ENCODE measurements around the gene VAMP4. TPM values are rescaled to one million over a fixed set of nuclear protein-coding genes. Genes with fewer than 3 reads are reported as not detected.
"Not testable (repeated sequence)": the region's sequence is repeated elsewhere in the genome, so short reads cannot be mapped to it uniquely, and the experiment has no call there.

The VAMP4 gene
- total RNA-seq, 2 experiments from 2014 or later: 9.7 to 11.6 TPM

GRCh38 chr1:171730052-171730451 lies 11.8 kb downstream of the VAMP4 start:
- Mint-ChIP-seq H3K27me3 (no peaks in the 10 kb centered on the region), H3K4me3 (no peak overlapping the region), H3K36me3 (ENCODE audit: low read depth) (peaks cover 39% of the 10 kb centered on the region), H3K27ac (no peak overlapping the region), H3K4me1 (peaks cover 12% of the 10 kb centered on the region), H3K9me3 (ENCODE audit: low read depth) (no peaks in the 10 kb centered on the region)
- ChIA-PET POLR2A (no interaction called here), CTCF (interaction anchor here (0.7 to 1.4 kb wide), 4 partner anchors 11 to 75 kb away, joined by 3 to 5 read pairs (median 4); no protein-coding TSS in a partner anchor)
- ATAC-seq: no peak
- intact Hi-C loops (cut with DNase I, micrococcal nuclease): no loop called here
- no peak for DNase-seq

DNA sequence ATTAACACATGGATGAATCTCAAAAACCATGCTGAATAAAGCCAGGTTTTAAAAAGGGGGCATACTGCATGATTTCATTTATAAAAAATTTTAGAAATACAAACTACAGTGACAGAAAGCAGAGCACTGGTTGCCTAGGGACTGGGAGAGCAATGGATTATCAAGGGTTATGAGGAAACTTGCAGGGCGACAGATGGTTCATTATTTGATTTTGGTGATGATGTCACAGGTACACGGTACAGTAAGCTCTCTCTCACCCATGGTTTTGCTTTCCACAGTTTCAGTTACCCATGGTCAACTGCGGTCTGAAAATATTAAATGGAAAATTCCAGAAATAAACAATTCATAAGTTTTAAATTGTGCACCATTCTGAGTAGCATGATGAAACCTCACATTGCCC lies 14.1 kb downstream of the VAMP4 start:
- no peak overlapping the region for H3K27ac Mint-ChIP-seq
- peaks cover 8% of the 10 kb centered on the region for H3K9me3 Mint-ChIP-seq (ENCODE audit: low read depth)
- no peaks in the 10 kb centered on the region for H3K27me3 Mint-ChIP-seq
- no peak overlapping the region for H3K4me3 Mint-ChIP-seq
- peaks cover 55% of the 10 kb centered on the region for H3K36me3 Mint-ChIP-seq (ENCODE audit: low read depth)
- CTCF ChIA-PET: interaction anchor here (1.0 kb wide), 1 partner anchor 12 kb away, joined by 5 read pairs; no protein-coding TSS in a partner anchor
- POLR2A ChIA-PET: no interaction called here
- ATAC-seq: no peak
- peaks cover 14% of the 10 kb centered on the region for H3K4me1 Mint-ChIP-seq
- intact Hi-C loops (cut with DNase I, micrococcal nuclease): no loop called here
- DNase-seq: no peak

DNA sequence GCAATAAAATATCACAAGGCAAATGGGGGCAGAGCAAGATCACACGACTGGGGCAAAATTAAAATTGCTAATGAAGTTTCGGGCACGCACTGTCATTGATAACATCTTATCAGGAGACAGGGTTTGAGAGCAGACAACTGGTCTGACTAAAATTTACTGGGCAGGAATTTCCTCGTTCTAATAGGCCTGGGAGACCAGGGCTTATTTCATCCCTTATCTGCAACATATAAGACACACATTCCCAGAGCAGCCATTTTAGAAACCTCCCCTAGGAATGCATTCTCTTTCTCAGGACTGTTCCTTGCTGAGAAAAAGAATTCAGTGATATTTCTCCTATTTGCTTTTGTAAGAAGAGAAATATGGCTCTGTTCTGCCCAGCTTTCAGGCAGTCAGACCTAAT lies 18.7 kb downstream of the VAMP4 start:
- intact Hi-C loops (cut with DNase I, micrococcal nuclease); DNase-seq; H3K4me1 Mint-ChIP-seq; POLR2A ChIA-PET; CTCF ChIA-PET; H3K27me3 Mint-ChIP-seq; H3K27ac Mint-ChIP-seq; H3K9me3 Mint-ChIP-seq (ENCODE audit: low read depth); H3K4me3 Mint-ChIP-seq; ATAC-seq: not testable (repeated sequence)
- peaks cover 53% of the 10 kb centered on the region for H3K36me3 Mint-ChIP-seq (ENCODE audit: low read depth)

DNA sequence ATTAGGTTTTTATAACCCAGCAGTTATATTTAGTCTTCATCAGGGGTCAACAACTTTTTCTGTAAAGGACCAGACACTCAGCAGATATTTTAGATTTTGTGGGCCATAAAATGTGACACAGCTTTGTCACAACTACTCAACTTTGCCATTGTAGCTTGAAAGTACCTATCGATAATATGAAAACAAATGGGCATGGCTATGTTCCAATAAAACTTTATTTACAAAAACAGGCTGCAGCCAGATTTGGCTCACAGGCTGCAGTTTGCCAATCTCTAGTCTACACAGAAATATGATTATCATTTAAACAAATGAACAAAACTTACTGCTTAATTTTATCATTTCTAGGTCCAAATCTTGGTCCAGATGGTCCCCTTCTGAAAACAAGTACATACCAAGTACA lies 23.0 kb downstream of the VAMP4 start:
- intact Hi-C loops (cut with DNase I, micrococcal nuclease): loop anchor here (10.0 kb wide), 2 partner anchors 64 to 266 kb away; partner anchors contain the start of gene MYOC (in 1 of the 2)
- no peak for DNase-seq
- H3K27me3 Mint-ChIP-seq: no peaks in the 10 kb centered on the region
- H3K4me1 Mint-ChIP-seq: peaks cover 3% of the 10 kb centered on the region
- no peak overlapping the region for H3K27ac Mint-ChIP-seq
- H3K9me3 Mint-ChIP-seq (ENCODE audit: low read depth): peaks cover 6% of the 10 kb centered on the region
- ATAC-seq: no peak
- no peak overlapping the region for H3K4me3 Mint-ChIP-seq
- ChIA-PET CTCF (interaction anchor here (3.7 kb wide), 1 partner anchor 73 kb away, joined by 13 read pairs; no protein-coding TSS in a partner anchor), POLR2A (no interaction called here)
- peaks cover 20% of the 10 kb centered on the region for H3K36me3 Mint-ChIP-seq (ENCODE audit: low read depth)

- peaks cover 14% of the 10 kb centered on the region for H3K36me3 Mint-ChIP-seq (ENCODE audit: low read depth)
- DNase-seq (no peak), ATAC-seq (no peak)
- no peak overlapping the region for H3K4me3 Mint-ChIP-seq
- no peak overlapping the region for H3K27ac Mint-ChIP-seq
- H3K4me1 Mint-ChIP-seq: peaks cover 3% of the 10 kb centered on the region
- no peaks in the 10 kb centered on the region for H3K27me3 Mint-ChIP-seq
- ChIA-PET POLR2A (no interaction called here), CTCF (interaction anchor here (0.8 to 3.7 kb wide), 2 partner anchors 73 to 267 kb away, joined by 3 to 13 read pairs; no protein-coding TSS in a partner anchor)
- peaks cover 4% of the 10 kb centered on the region for H3K9me3 Mint-ChIP-seq (ENCODE audit: low read depth)
- intact Hi-C loops (cut with DNase I, micrococcal nuclease): loop anchor here (10.0 kb wide), 2 partner anchors 63 to 267 kb away; partner anchors contain the start of gene MYOC (in 1 of the 2)
These were observed 23.6 kb downstream of the VAMP4 start for GRCh38 chr1:171718216-171718615.

GRCh38 chr1:171717062-171717718 lies 24.7 kb downstream of the VAMP4 start:
- H3K36me3 Mint-ChIP-seq (ENCODE audit: low read depth): peaks cover 3% of the 10 kb centered on the region
- H3K4me3 Mint-ChIP-seq: no peak overlapping the region
- intact Hi-C loops (cut with DNase I, micrococcal nuclease): loop anchor here (2.0 to 10.0 kb wide), 4 partner anchors 62 to 268 kb away; partner anchors contain the start of gene MYOC (in 1 of the 2)
- ATAC-seq: no peak
- CTCF ChIA-PET: interaction anchor here (0.7 to 2.2 kb wide), 4 partner anchors 60 to 302 kb away, joined by 3 to 17 read pairs (median 4); no protein-coding TSS in a partner anchor
- peaks cover 3% of the 10 kb centered on the region for H3K4me1 Mint-ChIP-seq
- H3K9me3 Mint-ChIP-seq (ENCODE audit: low read depth): no peaks in the 10 kb centered on the region
- no peak for DNase-seq
- no peaks in the 10 kb centered on the region for H3K27me3 Mint-ChIP-seq
- H3K27ac Mint-ChIP-seq: no peak overlapping the region
- POLR2A ChIA-PET: no interaction called here

- Mint-ChIP-seq H3K4me3 (no peak overlapping the region), H3K27me3 (no peaks in the 10 kb centered on the region), H3K36me3 (ENCODE audit: low read depth) (peaks cover 3% of the 10 kb centered on the region), H3K27ac (no peak overlapping the region), H3K9me3 (ENCODE audit: low read depth) (no peaks in the 10 kb centered on the region), H3K4me1 (peaks cover 3% of the 10 kb centered on the region)
- intact Hi-C loops (cut with DNase I, micrococcal nuclease): loop anchor here (2.0 to 10.0 kb wide), 4 partner anchors 62 to 268 kb away; partner anchors contain the start of gene MYOC (in 1 of the 2)
- ChIA-PET POLR2A (no interaction called here), CTCF (interaction anchor here (0.7 to 2.2 kb wide), 10 partner anchors 11 to 303 kb away, joined by 3 to 17 read pairs (median 4); no protein-coding TSS in a partner anchor)
- no peak for DNase-seq
- ATAC-seq: no peak
These were observed 25.2 kb downstream of the VAMP4 start for GRCh38 chr1:171716616-171717015.

- H3K4me1 Mint-ChIP-seq: peaks cover 3% of the 10 kb centered on the region
- CTCF ChIA-PET: interaction anchor here (0.7 to 2.2 kb wide), 14 partner anchors 12 to 470 kb away, joined by 3 to 17 read pairs (median 4); no protein-coding TSS in a partner anchor
- DNase-seq: no peak
- ATAC-seq: no peak
- no peaks in the 10 kb centered on the region for H3K27me3 Mint-ChIP-seq
- no peaks in the 10 kb centered on the region for H3K9me3 Mint-ChIP-seq (ENCODE audit: low read depth)
- no peak overlapping the region for H3K27ac Mint-ChIP-seq
- POLR2A ChIA-PET: interaction anchor here (0.5 kb wide), 1 partner anchor 265 kb away, joined by 3 read pairs; no protein-coding TSS in a partner anchor
- no peak overlapping the region for H3K4me3 Mint-ChIP-seq
- H3K36me3 Mint-ChIP-seq (ENCODE audit: low read depth): no peaks in the 10 kb centered on the region
- intact Hi-C loops (cut with DNase I, micrococcal nuclease): loop anchor here (2.0 to 10.0 kb wide), 4 partner anchors 61 to 269 kb away; partner anchors contain the start of gene MYOC (in 1 of the 2)
These were observed 26.0 kb downstream of the VAMP4 start for GRCh38 chr1:171715813-171716251.

DNA sequence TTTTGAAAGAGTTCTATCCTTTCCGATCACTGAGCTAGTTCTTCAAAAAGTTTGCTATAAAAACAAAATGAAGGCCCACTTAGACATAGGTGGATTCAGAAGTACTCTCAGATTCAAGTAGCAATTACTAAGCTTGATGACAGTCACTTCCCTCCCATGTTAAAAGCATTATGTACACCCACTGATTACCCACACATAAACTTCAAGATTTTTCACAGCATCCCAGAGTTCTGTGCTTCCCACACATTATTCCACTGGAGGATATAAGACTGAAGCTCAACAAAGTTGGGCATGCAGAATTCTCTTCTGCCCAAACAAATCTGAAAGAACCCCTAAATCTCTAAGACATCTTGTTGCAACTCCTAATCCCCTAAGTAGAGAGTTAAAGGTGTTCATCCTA lies 29.5 kb downstream of the VAMP4 start:
- no peak for DNase-seq
- ChIA-PET CTCF (interaction anchor here (0.6 to 1.8 kb wide), 3 partner anchors 55 to 93 kb away, joined by 3 to 12 read pairs (median 3); no protein-coding TSS in a partner anchor), POLR2A (no interaction called here)
- Mint-ChIP-seq H3K27me3 (no peaks in the 10 kb centered on the region), H3K27ac (no peak overlapping the region), H3K9me3 (ENCODE audit: low read depth) (no peaks in the 10 kb centered on the region), H3K36me3 (ENCODE audit: low read depth) (peaks cover 11% of the 10 kb centered on the region), H3K4me1 (no peaks in the 10 kb centered on the region), H3K4me3 (no peak overlapping the region)
- intact Hi-C loops (cut with DNase I, micrococcal nuclease): loop anchor here (10.0 kb wide), 2 partner anchors 58 to 272 kb away; partner anchors contain the start of gene MYOC (in 1 of the 2)
- no peak for ATAC-seq

DNA sequence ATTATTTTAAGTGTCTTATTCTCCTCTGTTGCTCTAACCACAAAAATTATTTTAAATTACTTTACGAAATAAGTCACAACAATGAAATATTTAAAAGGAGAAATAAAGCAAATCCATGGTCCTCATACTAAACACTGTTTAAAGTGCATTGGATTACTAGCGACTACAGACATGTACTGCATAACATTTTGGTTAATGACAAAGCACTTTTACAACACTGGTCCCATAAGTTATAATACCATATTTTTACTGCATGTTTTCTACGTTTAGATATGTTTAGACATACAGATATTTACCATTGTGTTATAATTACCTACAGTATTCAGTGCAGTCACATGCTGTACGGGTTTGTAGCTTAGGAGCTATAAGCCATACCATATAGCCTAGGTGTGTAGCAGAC lies 30.2 kb downstream of the VAMP4 start:
- Mint-ChIP-seq H3K9me3 (ENCODE audit: low read depth) (no peaks in the 10 kb centered on the region), H3K27ac (no peak overlapping the region), H3K36me3 (ENCODE audit: low read depth) (peaks cover 12% of the 10 kb centered on the region), H3K4me1 (no peaks in the 10 kb centered on the region), H3K4me3 (no peak overlapping the region), H3K27me3 (no peaks in the 10 kb centered on the region)
- DNase-seq (no peak), ATAC-seq (no peak)
- intact Hi-C loops (cut with DNase I, micrococcal nuclease): loop anchor here (10.0 kb wide), 2 partner anchors 57 to 273 kb away; partner anchors contain the start of gene MYOC (in 1 of the 2)
- ChIA-PET CTCF (interaction anchor here (1.5 kb wide), 1 partner anchor 57 kb away, joined by 3 read pairs; no protein-coding TSS in a partner anchor), POLR2A (no interaction called here)

DNA sequence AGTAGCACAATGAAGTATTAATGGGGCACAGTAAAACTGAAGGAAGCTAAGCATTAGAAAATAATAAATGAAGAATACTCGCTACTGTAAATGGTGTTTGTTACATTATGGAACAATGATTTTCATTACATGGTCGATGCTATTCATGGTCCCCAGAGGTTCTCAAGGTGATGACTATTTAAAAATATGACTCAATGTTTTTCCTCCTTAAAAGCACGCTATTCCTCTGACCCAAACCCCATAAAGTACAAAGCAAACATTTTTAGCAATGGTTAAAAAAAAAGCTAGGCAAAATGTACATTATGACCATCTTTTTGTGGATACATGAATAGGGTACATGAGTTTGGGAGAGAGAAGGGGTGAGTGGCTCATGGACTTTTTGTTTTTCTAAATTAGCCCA lies 34.3 kb downstream of the VAMP4 start:
- POLR2A ChIA-PET: no interaction called here
- DNase-seq: no peak
- no peak for ATAC-seq
- Mint-ChIP-seq H3K27me3 (no peaks in the 10 kb centered on the region), H3K4me1 (no peaks in the 10 kb centered on the region), H3K27ac (no peak overlapping the region), H3K36me3 (ENCODE audit: low read depth) (peaks cover 19% of the 10 kb centered on the region), H3K9me3 (ENCODE audit: low read depth) (no peaks in the 10 kb centered on the region), H3K4me3 (no peak overlapping the region)
- CTCF ChIA-PET: interaction anchor here (0.6 kb wide), 2 partner anchors 57 to 222 kb away, joined by 3 read pairs; no protein-coding TSS in a partner anchor
- intact Hi-C loops (cut with DNase I, micrococcal nuclease): no loop called here
